IPS-NIHi7 (cell line): ENCODE measurements around the gene IL17REL.
A peak's percentile ranks its signal among the peaks of the same experiment; 100 is the strongest.

Experiments
- DNase-seq: peaks from one replicate; pipeline ENCODE4 v3.0.0; 2012; ENCODE audit warnings: mixed read lengths; ENCODE audit errors: extremely low spot score

Gene IL17REL

GRCh38 chr22:50012211-50013181 is at the start of gene IL17REL:
Gene IL17REL, minus strand, starts transcription at chr22:50012765. Its CDS starts 119 bp downstream, at chr22:50012646.
- DNase-seq, result no peak

GRCh38 chr22:50061824-50062355 is 49.3 kb upstream of the IL17REL start:
- DNase-seq, result no peak

GRCh38 chr22:50061141-50061823 is 48.7 kb upstream of the IL17REL start:
- DNase-seq, result no peak

GRCh38 chr22:50060441-50061140 is 48.0 kb upstream of the IL17REL start:
- no peak for DNase-seq

GRCh38 chr22:50059881-50060262 is 47.3 kb upstream of the IL17REL start:
- no peak for DNase-seq

- DNase-seq, result peak; percentile 86
These were observed 46.6 kb upstream of the IL17REL start for GRCh38 chr22:50058906-50059880.

- no peak for DNase-seq
These were observed 45.7 kb upstream of the IL17REL start, which contains the start of gene TTLL8 for GRCh38 chr22:50058061-50058905. Gene TTLL8, minus strand, starts transcription at chr22:50058298.

- no peak for DNase-seq
These were observed 44.9 kb upstream of the IL17REL start for GRCh38 chr22:50057278-50058060.

- DNase-seq, result no peak
These were observed 43.8 kb upstream of the IL17REL start for GRCh38 chr22:50056214-50056972.

- DNase-seq, result no peak
These were observed 41.3 kb upstream of the IL17REL start for GRCh38 chr22:50053861-50054260.

GRCh38 chr22:50051930-50052329 is 39.4 kb upstream of the IL17REL start:
- no peak for DNase-seq

GRCh38 chr22:50049299-50050195 is 37.0 kb upstream of the IL17REL start:
- no peak for DNase-seq

GRCh38 chr22:50048836-50049235 is 36.3 kb upstream of the IL17REL start:
- DNase-seq, result no peak

GRCh38 chr22:50048061-50048765 is 35.6 kb upstream of the IL17REL start:
- DNase-seq, result no peak

GRCh38 chr22:50047346-50047745 is 34.8 kb upstream of the IL17REL start:
- DNase-seq, result no peak

GRCh38 chr22:50046481-50047245 is 34.1 kb upstream of the IL17REL start:
- DNase-seq, result no peak
